HepG2 (cell line): Measurements from ENCODE around the gene IL1R1. TPM values are rescaled to one million over a fixed set of nuclear protein-coding genes. Genes with fewer than 3 reads are reported as not detected.

Source experiments
- ATAC-seq: fragments of 200-7000 bp; cut with Tn5 transposase; 3 replicates; pipeline ENCODE4 v1.9.1; 2020; ENCODE audit warnings: mild to moderate bottlenecking, moderate library complexity
- BruUV-seq: library from RNA; stranded (reverse); fragments of 400-500 nt; replicated peaks from 2 replicates; lab custom pipeline; 2021; lab: Mats Ljungman, UMichigan
- CTCF ChIA-PET: fragments of 300-600 bp; formaldehyde crosslinking; extraction: SDS; loops from one replicate; lab custom pipeline; 2021; ENCODE audit warnings: low total read pairs, inconsistent platforms, low intra/inter-chr PET ratio; lab: Yijun Ruan, JAX
- POLR2A ChIA-PET: fragments of 350-600 bp; sonication (Branson Sonifier 250); formaldehyde crosslinking; loops from one replicate; lab custom pipeline; 2020; ENCODE audit warnings: antibody characterized with exemption, inconsistent platforms; lab: Yijun Ruan, JAX
- DNase-seq: peaks from one replicate; pipeline ENCODE4 v3.0.0-alpha.2; 2015; ENCODE audit warnings: low spot score
- FAIRE-seq: peaks from 3 replicates; lab custom pipeline; 2011; peaks lifted over from hg19 to GRCh38; lab: Jason Lieb, UNC
- H2AFZ ChIP-seq: one replicate; pipeline ENCODE4 v1.6.1; 2011; ENCODE audit warnings: low read length, inconsistent platforms
- H3K27ac ChIP-seq: fragments of 300-600 bp; 3 replicates; pipeline ENCODE4 v1.8.0; 2011; ENCODE audit warnings: mixed run types, mild to moderate bottlenecking, mixed read lengths, low read length, inconsistent platforms; ENCODE audit not compliant: insufficient read depth; ENCODE audit errors: extremely low read length
- H3K27me3 ChIP-seq, 2 experiments: fragments of 200-600 bp in 1 of 2; 2 replicates in 1 of 2; 3 replicates in 1 of 2; pipeline versions ENCODE4 v1.6.0 to v1.8.0; 2011; ENCODE audit warnings: low read length in 2 of 2, mild to moderate bottlenecking in 2 of 2, moderate library complexity in 2 of 2, inconsistent platforms in 1 of 2; ENCODE audit not compliant: insufficient read depth in 2 of 2, control insufficient read depth in 1 of 2
- H3K36me3 ChIP-seq, 2 experiments: fragments of 200-600 bp in 1 of 2; replicated peaks in 1 of 2; 2 replicates in 1 of 2; 3 replicates in 1 of 2; pipeline versions ENCODE4 v1.5.1 to v1.8.0; 2011; ENCODE audit warnings: low read length in 2 of 2, inconsistent platforms in 1 of 2; ENCODE audit not compliant: insufficient read depth in 2 of 2, control insufficient read depth in 1 of 2
- H3K4me1 ChIP-seq: 2 replicates; pipeline ENCODE4 v1.5.1; 2012; ENCODE audit warnings: low read length, inconsistent platforms; ENCODE audit not compliant: insufficient read depth
- H3K4me2 ChIP-seq: 2 replicates; pipeline ENCODE4 v1.6.0; 2011; ENCODE audit warnings: low read depth, low read length, inconsistent platforms
- H3K4me3 ChIP-seq, 3 experiments: fragments of 200-600 bp in 1 of 3; sonication (generic), shearing (Covaris generic) in 1 of 3; replicated peaks in 1 of 3; 2 replicates each; pipeline ENCODE4 v1.5.1; 2011 to 2016; ENCODE audit warnings: low read length in 3 of 3, inconsistent platforms in 2 of 3, low read depth in 2 of 3, mild to moderate bottlenecking in 2 of 3, control low read depth in 1 of 3, mixed read lengths in 1 of 3; ENCODE audit not compliant: insufficient read depth in 1 of 3
- H3K79me2 ChIP-seq: one replicate; pipeline ENCODE4 v1.6.1; 2011; ENCODE audit warnings: low read length, inconsistent platforms; ENCODE audit not compliant: insufficient read depth
- H3K9ac ChIP-seq: 2 replicates; pipeline ENCODE4 v1.6.0; 2011; ENCODE audit warnings: mild to moderate bottlenecking, low read depth, low read length, inconsistent platforms; ENCODE audit not compliant: insufficient read depth
- H3K9me3 ChIP-seq: 2 replicates; pipeline ENCODE4 v1.5.1; 2012; ENCODE audit warnings: mild to moderate bottlenecking, low read length
- H4K20me1 ChIP-seq: 2 replicates; pipeline ENCODE4 v1.6.0; 2011; ENCODE audit warnings: inconsistent platforms, mild to moderate bottlenecking, low read length, moderate library complexity; ENCODE audit not compliant: insufficient read depth
- ZNF644 ChIP-seq: IDR thresholded peaks from 2 replicates; pipeline ENCODE4 v1.6.1; 2016; ENCODE audit warnings: low read depth
- ZNF646 ChIP-seq: sonication (generic); formaldehyde crosslinking; IDR thresholded peaks from 2 replicates; pipeline ENCODE4 v1.9.0; 2021; ENCODE audit warnings: mild to moderate bottlenecking, missing genetic modification reagents
- WGBS: methylation state at CpG from one replicate; pipeline ENCODE4 v1.1.6; 2017; ENCODE audit warnings: low lambda C conversion rate; 5-methylcytosine and 5-hydroxymethylcytosine counted together
- in situ Hi-C: cut with HindIII; loops from 2 replicates; pipeline ENCODE4 v1.10.0; 2017; ENCODE audit warnings: low pct_unique_long_range_greater_than_20kb; ENCODE audit not compliant: extremely low pct_ligation_motif_present
- intact Hi-C: fragments of 100-400 bp; cut with micrococcal nuclease; formaldehyde crosslinking; loops from one replicate; pipeline ENCODE4 v1.10.0; 2022; ENCODE audit not compliant: unreplicated experiment
- polyA plus RNA-seq, 8 experiments: library from polyadenylated mRNA; depleted of rRNA in 3 of 8; stranded (reverse) in 7 of 8; unstranded in 1 of 8; fragments of >200 nt; fragmentation: Illumina TruSeq in 4 of 8; extraction: Trizol in 4 of 8; gene quantifications; 2 replicates each; pipeline versions ENCODE4 v1.2.1 to v1.2.3, GENCODE V29; 2011 to 2016; ENCODE audit warnings: low read depth in 4 of 8, missing spikeins in 1 of 8, mixed read lengths in 1 of 8; ENCODE audit not compliant: insufficient read depth in 1 of 8
- total RNA-seq, 5 experiments: library from RNA; depleted of rRNA; stranded (reverse); fragments of >200 nt; fragmentation: Illumina TruSeq; extraction: Trizol; gene quantifications; 2 replicates each; pipeline ENCODE4 v1.2.3, GENCODE V29; 2016; ENCODE audit warnings: low read depth in 1 of 5

IL1R1 gene
- total and polyA plus RNA-seq, 2 of the 13 experiments (the other 11 are each of a cell fraction or from before 2014, with no cell fraction given) = 38.0 to 93.1 TPM

- TF ChIP-seq ZNF646 (CRISPR knock-in tag) (peak; percentile 57; the same call in 1 of the 2 replicates), ZNF644 (CRISPR knock-in tag) (no peak)
- in situ Hi-C loops = no loop called here
- Histone ChIP-seq H3K27ac (peak overlapping the region; percentile 23), H3K9me3 (no peaks in the 10 kb centered on the region), H3K4me1 (peaks cover 94% of the 10 kb centered on the region), H3K4me2 (no peak overlapping the region), H3K36me3 (no peaks in the 10 kb centered on the region), H3K27me3 (no peaks in the 10 kb centered on the region), H4K20me1 (no peaks in the 10 kb centered on the region), H3K9ac (no peak overlapping the region; the same call in 1 of the 2 replicates), H3K4me3 (no peak overlapping the region), H3K79me2 (no peaks in the 10 kb centered on the region), H2AFZ (no peak overlapping the region)
- intact Hi-C loops = no loop called here
- POLR2A ChIA-PET = interaction anchor here (1.0 to 8.2 kb wide), 2 partner anchors 31 to 78 kb away, joined by 3 to 67 read pairs; partner anchors contain the start of gene IL1R1
- 25% methylated on average over 1 of the region's 1 CpG for WGBS
- FAIRE-seq (no peak), DNase-seq (no peak), ATAC-seq (no peak)
- CTCF ChIA-PET = no interaction called here
- no TSS peak for BruUV-seq
Observed at GRCh38 chr2:102112271-102112670, 30.3 kb upstream of the IL1R1 start.
